Loucy (cell line): Measurements from ENCODE around the gene SGCA.

Experiments used
- H2AFZ ChIP-seq: fragments of 200-600 bp; sonication (generic); 2 replicates; pipeline ENCODE4 v1.6.0; 2016; ENCODE audit warnings: antibody characterized with exemption, mild to moderate bottlenecking, low read length, moderate library complexity
- H3F3A ChIP-seq: fragments of 200-600 bp; 2 replicates; pipeline ENCODE4 v1.6.0; 2016; ENCODE audit warnings: antibody characterized with exemption, low read depth, mild to moderate bottlenecking
- H3K27me3 ChIP-seq: fragments of 200-600 bp; sonication (generic); 2 replicates; pipeline ENCODE4 v1.6.1; 2014; ENCODE audit warnings: low read length, mild to moderate bottlenecking; ENCODE audit not compliant: insufficient read depth, poor library complexity, severe bottlenecking
- H3K36me3 ChIP-seq: fragments of 200-600 bp; sonication (generic); 2 replicates; pipeline ENCODE4 v1.6.1; 2016; ENCODE audit warnings: low read length; ENCODE audit not compliant: insufficient read depth
- H3K4me1 ChIP-seq: fragments of 200-600 bp; sonication (generic); 2 replicates; pipeline ENCODE4 v1.5.1; 2014; ENCODE audit warnings: low read length, mild to moderate bottlenecking; ENCODE audit not compliant: insufficient read depth, poor library complexity, severe bottlenecking
- H3K4me2 ChIP-seq: fragments of 200-600 bp; sonication (generic); 2 replicates; pipeline ENCODE4 v1.6.0; 2014; ENCODE audit warnings: antibody characterized with exemption, low read length, low read depth, mild to moderate bottlenecking; ENCODE audit not compliant: poor library complexity, severe bottlenecking
- H3K4me3 ChIP-seq: fragments of 200-600 bp; sonication (generic); 2 replicates; pipeline ENCODE4 v1.5.1; 2014; ENCODE audit warnings: low read length, mild to moderate bottlenecking, mixed read lengths; ENCODE audit not compliant: poor library complexity, severe bottlenecking
- H3K79me2 ChIP-seq: fragments of 200-600 bp; sonication (generic); 2 replicates; pipeline ENCODE4 v1.6.1; 2014; ENCODE audit warnings: low read length; ENCODE audit not compliant: insufficient read depth
- H3K9ac ChIP-seq: fragments of 200-600 bp; sonication (generic); 2 replicates; pipeline ENCODE4 v1.6.0; 2014; ENCODE audit warnings: mild to moderate bottlenecking, low read depth, low read length, moderate library complexity; ENCODE audit not compliant: poor library complexity, severe bottlenecking
- H3K9me2 ChIP-seq: fragments of 200-600 bp; sonication (generic); replicated peaks from 2 replicates; pipeline ENCODE4 v1.6.1; 2016; ENCODE audit warnings: low read depth, low read length, mixed read lengths
- H3K9me3 ChIP-seq: fragments of 200-600 bp; sonication (generic); 2 replicates; pipeline ENCODE4 v1.6.1; 2014; ENCODE audit warnings: mild to moderate bottlenecking, antibody characterized with exemption, low read length, low read depth; ENCODE audit not compliant: insufficient read depth
- H4K20me1 ChIP-seq: fragments of 200-600 bp; sonication (generic); 2 replicates; pipeline ENCODE4 v1.6.0; 2014; ENCODE audit warnings: antibody characterized with exemption, low read length, mild to moderate bottlenecking; ENCODE audit not compliant: insufficient read depth, poor library complexity, severe bottlenecking
- CTCF ChIP-seq: fragments of 200-600 bp; sonication (generic); conservative IDR thresholded peaks from 2 replicates; pipeline ENCODE4 v1.5.1; 2014; ENCODE audit warnings: mild to moderate bottlenecking, antibody characterized with exemption, low read length
- EZH2phosphoT487 ChIP-seq: fragments of 200-600 bp; IDR thresholded peaks from 2 replicates; pipeline ENCODE4 v1.6.1; 2018; ENCODE audit warnings: antibody characterized with exemption, mild to moderate bottlenecking, moderate library complexity, borderline replicate concordance

Gene SGCA

GRCh38 chr17:50191359-50192143 lies 25.7 kb downstream of the SGCA start:
- Histone ChIP-seq H3K9me3 (no peaks in the 10 kb centered on the region), H4K20me1 (no peaks in the 10 kb centered on the region), H3F3A (no peaks in the 10 kb centered on the region), H3K4me2 (no peak overlapping the region), H2AFZ (no peak overlapping the region), H3K9ac (no peak overlapping the region), H3K79me2 (no peaks in the 10 kb centered on the region), H3K9me2 (no peaks in the 10 kb centered on the region), H3K4me3 (no peak overlapping the region), H3K27me3 (no peaks in the 10 kb centered on the region), H3K4me1 (no peaks in the 10 kb centered on the region), H3K36me3 (no peaks in the 10 kb centered on the region)
- TF ChIP-seq EZH2phosphoT487 (no peak), CTCF (no peak)

- Histone ChIP-seq H3K4me1 (no peaks in the 10 kb centered on the region), H3F3A (no peaks in the 10 kb centered on the region), H4K20me1 (no peaks in the 10 kb centered on the region), H3K79me2 (no peaks in the 10 kb centered on the region), H3K4me3 (no peak overlapping the region), H3K27me3 (no peaks in the 10 kb centered on the region), H3K36me3 (no peaks in the 10 kb centered on the region), H3K9ac (no peak overlapping the region), H3K4me2 (no peak overlapping the region), H3K9me3 (no peaks in the 10 kb centered on the region), H2AFZ (no peak overlapping the region), H3K9me2 (no peaks in the 10 kb centered on the region)
- TF ChIP-seq EZH2phosphoT487 (no peak), CTCF (no peak)
These were observed 26.4 kb downstream of the SGCA start for GRCh38 chr17:50192144-50192617.

- no peaks in the 10 kb centered on the region for H3K27me3 ChIP-seq
- no peaks in the 10 kb centered on the region for H3K79me2 ChIP-seq
- no peak overlapping the region for H3K9ac ChIP-seq
- H3K4me2 ChIP-seq: no peak overlapping the region
- H3K36me3 ChIP-seq: no peaks in the 10 kb centered on the region
- no peaks in the 10 kb centered on the region for H3K4me1 ChIP-seq
- no peaks in the 10 kb centered on the region for H3K9me3 ChIP-seq
- H3F3A ChIP-seq: no peaks in the 10 kb centered on the region
- H3K9me2 ChIP-seq: no peaks in the 10 kb centered on the region
- no peaks in the 10 kb centered on the region for H4K20me1 ChIP-seq
- TF ChIP-seq EZH2phosphoT487 (no peak), CTCF (no peak)
- no peak overlapping the region for H3K4me3 ChIP-seq
- H2AFZ ChIP-seq: no peak overlapping the region
These were observed 26.9 kb downstream of the SGCA start for GRCh38 chr17:50192618-50193291.
